ENCODE results near the gene UBD.

UBD gene

DNA sequence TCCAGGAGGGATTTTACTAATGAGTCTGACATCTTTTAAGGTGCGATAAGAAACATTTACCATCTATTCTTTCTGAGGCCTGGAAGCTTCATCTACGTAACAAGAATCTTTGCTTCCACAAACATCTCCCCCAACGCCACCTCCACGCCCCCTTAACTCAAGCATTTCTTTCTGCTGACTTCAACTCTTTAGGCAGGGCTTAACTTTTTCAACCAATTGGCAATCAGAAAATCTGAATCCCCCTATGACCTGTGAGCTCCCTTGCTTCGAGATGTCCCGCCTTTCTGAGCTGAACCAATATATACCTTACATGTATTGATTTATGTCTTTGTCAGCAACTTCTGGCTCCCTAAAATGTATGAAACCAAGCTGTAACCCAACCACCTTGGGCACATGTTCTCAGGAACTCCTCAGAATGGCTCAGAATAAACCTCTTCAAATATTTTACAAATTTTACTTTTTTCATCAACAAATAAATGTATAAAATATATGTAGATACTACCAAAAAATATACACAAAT, 36.9 kb upstream of the UBD start:
- no peak for DNase-seq (ENCODE audit: low spot score)
- TF ChIP-seq, protein P1, sequence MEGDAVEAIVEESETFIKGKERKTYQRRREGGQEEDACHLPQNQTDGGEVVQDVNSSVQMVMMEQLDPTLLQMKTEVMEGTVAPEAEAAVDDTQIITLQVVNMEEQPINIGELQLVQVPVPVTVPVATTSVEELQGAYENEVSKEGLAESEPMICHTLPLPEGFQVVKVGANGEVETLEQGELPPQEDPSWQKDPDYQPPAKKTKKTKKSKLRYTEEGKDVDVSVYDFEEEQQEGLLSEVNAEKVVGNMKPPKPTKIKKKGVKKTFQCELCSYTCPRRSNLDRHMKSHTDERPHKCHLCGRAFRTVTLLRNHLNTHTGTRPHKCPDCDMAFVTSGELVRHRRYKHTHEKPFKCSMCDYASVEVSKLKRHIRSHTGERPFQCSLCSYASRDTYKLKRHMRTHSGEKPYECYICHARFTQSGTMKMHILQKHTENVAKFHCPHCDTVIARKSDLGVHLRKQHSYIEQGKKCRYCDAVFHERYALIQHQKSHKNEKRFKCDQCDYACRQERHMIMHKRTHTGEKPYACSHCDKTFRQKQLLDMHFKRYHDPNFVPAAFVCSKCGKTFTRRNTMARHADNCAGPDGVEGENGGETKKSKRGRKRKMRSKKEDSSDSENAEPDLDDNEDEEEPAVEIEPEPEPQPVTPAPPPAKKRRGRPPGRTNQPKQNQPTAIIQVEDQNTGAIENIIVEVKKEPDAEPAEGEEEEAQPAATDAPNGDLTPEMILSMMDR (IDR thresholded peaks at IDR 0.05; ENCODE audit: extremely low read depth, missing control alignments) = no peak

DNA sequence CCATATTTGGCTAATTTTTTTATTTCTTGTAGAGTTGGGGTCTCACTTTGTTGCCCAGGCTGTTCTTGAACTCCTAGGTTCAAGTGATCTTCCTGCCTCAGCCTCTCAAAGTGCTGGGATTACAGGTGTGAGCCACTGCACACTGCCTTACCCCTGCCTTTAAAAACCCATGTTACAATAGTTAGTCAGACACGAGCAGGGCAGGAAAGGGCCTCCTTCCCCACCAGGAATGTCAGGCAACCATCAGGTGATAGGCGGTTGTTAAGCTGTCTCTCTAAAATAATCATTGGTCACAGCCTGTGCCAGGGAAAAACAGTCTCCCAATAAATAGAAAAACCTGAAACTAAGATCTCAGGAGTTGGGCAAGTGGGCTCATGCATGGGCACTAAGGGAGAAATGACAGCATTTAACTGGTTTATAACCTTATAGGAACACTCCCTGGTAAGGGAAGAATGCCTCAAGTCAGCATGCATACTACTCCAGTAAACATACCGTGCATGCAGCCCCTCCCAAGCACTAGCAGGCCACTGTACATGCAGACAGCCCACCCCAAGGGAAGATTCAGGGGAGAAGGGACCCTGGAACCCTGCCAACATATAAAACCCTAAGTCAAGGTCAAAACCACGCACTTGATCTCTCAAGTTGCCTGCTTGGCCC, 33.8 kb upstream of the UBD start:
- no peak for DNase-seq (ENCODE audit: low spot score)
- TF ChIP-seq, protein P1 (IDR thresholded peaks at IDR 0.05; ENCODE audit: extremely low read depth, missing control alignments) = no peak

DNA sequence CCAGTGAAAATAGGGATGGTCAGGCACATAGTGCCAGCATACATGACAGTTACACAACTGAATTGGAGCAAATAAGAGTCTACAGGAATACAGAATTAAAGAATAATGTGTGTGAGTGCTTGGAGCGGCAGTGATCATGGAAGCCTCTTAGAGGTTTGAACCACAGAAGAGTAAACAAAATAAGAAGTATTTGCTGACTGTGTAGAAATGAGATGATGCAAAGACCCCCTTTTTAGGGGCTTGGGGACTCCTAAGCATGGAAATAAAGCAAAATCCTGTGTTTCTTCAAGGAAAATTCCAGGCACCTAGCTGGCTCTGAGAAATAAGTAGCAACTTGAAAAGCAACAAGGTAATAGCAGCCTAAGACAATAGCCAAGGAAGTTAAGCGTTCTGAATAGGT, 32.1 kb upstream of the UBD start:
- TF ChIP-seq, protein P1 (IDR thresholded peaks at IDR 0.05; ENCODE audit: extremely low read depth, missing control alignments) = no peak
- no peak for DNase-seq (ENCODE audit: low spot score)

DNA sequence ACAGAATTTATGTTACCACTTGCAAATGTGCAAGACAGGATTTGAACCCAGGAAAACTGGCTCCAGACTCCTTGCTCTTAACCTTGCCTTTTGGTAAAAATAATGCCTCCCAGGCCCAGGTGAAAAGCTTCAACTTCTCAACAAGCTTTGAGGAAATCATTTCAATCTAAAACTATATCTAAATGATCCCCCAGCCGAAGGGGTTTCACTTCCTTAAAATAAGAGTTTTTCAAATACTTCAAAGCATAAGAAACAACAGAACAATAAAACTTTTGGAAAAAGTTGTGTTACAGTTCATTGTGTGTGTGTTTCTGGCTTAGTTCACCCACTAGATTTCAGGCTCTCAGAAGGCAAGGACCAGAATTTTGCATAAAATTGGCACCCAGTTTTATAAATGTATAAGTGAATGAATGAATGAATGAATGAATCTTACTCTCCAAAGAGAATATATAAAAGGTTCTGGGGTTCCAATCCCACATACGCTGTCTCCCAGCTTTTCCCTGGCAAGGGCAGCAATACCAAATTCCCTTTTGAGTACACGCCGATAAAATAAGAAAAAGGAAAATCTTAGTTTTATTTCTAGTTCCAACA, 30.8 kb upstream of the UBD start:
- no peak for DNase-seq (ENCODE audit: low spot score)
- TF ChIP-seq, protein P1 (IDR thresholded peaks at IDR 0.05; ENCODE audit: extremely low read depth, missing control alignments) = no peak

GRCh38 chr6:29589423-29590048, 30.0 kb upstream of the UBD start:
- peak; percentile 52 for DNase-seq (ENCODE audit: low spot score)
- TF ChIP-seq, protein P1 (IDR thresholded peaks at IDR 0.05; ENCODE audit: extremely low read depth, missing control alignments) = peak; percentile 93

- no peak for DNase-seq (ENCODE audit: low spot score)
- TF ChIP-seq, protein P1 (IDR thresholded peaks at IDR 0.05; ENCODE audit: extremely low read depth, missing control alignments) = no peak
Observed at GRCh38 chr6:29584821-29585220, 25.3 kb upstream of the UBD start, which contains the start of gene OR2H2. Gene OR2H2 (plus strand): TSS chr6:29585121. CDS start chr6:29587945, 2,824 bp downstream.

DNA sequence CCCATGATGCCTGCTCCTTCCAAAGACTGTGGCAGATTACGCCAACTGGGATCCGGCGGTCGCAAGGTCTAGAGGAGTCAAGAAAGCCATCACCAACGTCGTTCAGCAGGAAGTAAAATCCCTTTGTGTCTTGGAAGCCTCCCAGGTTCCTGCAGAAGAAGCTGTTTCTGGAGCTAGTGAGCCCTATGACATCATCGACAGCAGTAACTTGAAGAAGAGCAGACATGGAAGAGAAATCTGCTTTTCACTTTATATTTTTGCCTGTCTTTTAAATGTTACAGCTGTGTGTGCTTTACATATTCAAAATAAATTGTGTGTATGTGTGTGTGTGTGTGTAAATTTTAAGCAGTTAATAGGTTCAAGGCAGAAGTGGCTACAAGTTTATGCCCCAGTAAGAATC, 18.0 kb upstream of the UBD start:
- no peak for DNase-seq (ENCODE audit: low spot score)
- TF ChIP-seq, protein P1 (IDR thresholded peaks at IDR 0.05; ENCODE audit: extremely low read depth, missing control alignments) = no peak
